ENCODE measurements around the gene COL4A1.

DNA sequence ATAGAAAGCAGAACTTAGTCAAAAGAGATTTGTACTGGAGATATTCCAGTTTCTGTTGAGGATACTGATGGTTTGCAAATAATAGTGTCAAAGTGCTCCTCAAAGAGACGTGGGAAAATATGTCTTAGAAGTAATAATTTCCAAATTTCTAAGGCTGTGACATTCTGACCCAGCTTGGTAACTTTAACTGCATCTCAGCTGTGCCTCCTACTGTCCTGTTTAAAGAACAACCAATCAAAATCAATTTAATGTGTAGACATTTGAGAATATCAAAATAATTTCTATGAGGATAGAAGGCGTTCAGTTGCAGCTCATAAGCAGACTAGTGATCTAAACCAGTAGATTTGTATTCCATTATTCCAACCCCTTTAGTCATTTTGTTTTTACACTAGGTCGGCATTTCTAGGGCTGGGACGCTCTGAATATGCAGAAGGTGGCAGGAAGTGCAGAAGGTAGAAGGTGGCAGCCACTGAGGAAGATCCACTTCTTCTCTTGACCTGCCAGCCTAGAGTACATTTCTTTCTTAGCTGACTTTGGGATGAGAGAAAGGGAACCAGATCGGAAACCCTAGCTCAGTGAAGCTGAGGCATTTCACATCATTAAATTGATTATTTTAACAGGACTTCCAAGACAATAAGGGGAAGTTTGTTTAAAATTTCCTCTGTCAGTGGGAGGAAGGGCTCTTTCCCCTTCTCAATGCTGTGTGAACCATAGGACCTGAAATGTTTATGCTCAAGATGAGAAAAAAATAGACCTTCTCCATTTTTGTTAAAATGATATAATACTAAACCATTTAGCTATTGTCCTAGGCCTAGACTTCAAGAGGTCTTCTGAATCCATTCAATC lies 67.5 kb downstream of the COL4A1 start:
- TF ChIP-seq EHMT2 (IDR thresholded peaks at IDR 0.05; ENCODE audit: low read depth), result no peak
- TF ChIP-seq CTCF (IDR thresholded peaks at IDR 0.05), result no peak
- no peak for TF ChIP-seq POLR2A (IDR thresholded peaks at IDR 0.05; ENCODE audit: low read length)
- no peak for TF ChIP-seq RNF2 (IDR thresholded peaks at IDR 0.05; ENCODE audit: borderline replicate concordance, low read depth)

Data from A549 (cell line).